Skeletal muscle satellite cell (primary cell): Measurements from ENCODE around the gene FCER1G.

Experiments
- H3K27me3 ChIP-seq: 2 replicates; pipeline ENCODE4 v1.7.0; 2013; ENCODE audit warnings: low read length; ENCODE audit not compliant: control insufficient read depth, insufficient read depth
- H3K36me3 ChIP-seq: 2 replicates; pipeline ENCODE4 v1.7.0; 2013; ENCODE audit warnings: mild to moderate bottlenecking, control low read depth, low read length; ENCODE audit not compliant: insufficient read depth
- H3K4me1 ChIP-seq: 2 replicates; pipeline ENCODE4 v1.7.0; 2013; ENCODE audit warnings: low read length; ENCODE audit not compliant: control insufficient read depth, insufficient read depth
- H3K4me2 ChIP-seq: 2 replicates; pipeline ENCODE4 v1.7.0; 2013; ENCODE audit warnings: mild to moderate bottlenecking, low read length
- H3K4me3 ChIP-seq: 2 replicates; pipeline ENCODE4 v1.7.0; 2013; ENCODE audit warnings: low read length
- H3K9ac ChIP-seq: 2 replicates; pipeline ENCODE4 v1.7.0; 2013; ENCODE audit warnings: mild to moderate bottlenecking, low read depth, low read length, moderate library complexity
- H3K9me3 ChIP-seq: replicated peaks from 2 replicates; pipeline ENCODE4 v1.7.0; 2013; ENCODE audit warnings: mild to moderate bottlenecking, control low read depth, low read length

FCER1G gene

DNA sequence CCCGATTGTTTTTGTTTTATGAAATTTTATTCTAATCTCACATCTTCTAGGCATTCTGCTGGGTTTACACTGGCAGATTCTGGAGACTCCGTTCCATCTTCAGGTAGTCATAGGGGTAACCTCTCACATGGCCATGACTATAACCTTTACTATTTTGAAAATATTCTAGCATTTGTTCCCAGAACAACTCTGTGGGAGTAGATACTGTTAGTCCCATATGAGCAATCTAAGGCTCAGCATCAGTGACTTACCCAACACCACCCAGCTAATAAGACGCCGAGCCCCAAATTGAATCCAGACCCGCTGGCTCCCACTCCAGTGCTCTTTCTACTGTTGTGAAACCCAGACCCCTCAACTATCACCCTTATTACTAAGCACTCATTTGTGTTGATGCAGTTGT, 26.1 kb upstream of the FCER1G start:
- H3K4me1 ChIP-seq: peaks cover 23% of the 10 kb centered on the region

DNA sequence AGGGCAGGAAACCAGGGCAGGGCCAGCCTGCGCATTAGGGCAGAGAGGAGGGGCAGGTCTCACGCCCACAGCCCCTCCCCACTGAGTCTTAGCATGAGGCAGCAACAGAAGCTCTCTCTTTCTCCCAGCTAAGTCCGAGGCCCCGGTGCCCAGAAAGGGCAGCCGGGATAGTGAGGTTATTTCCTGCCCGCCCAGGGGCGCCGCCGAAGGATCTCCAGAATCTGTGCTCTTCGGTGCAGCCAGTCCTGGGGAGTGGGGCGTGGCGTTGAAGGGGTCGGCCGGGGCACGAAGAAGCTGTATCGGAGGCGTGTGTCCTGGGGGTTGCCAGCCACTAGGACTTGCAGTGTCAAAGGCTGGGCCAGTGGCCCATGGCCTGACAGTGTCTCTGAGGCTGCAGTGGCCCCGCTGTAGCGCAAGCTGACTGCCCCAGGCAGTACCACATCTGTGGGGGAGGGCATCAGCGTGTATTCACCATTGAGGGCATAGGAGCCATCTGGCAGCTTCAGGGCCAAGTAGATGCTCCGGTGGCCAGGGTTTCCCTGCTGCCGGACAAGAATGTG, 24.1 kb upstream of the FCER1G start:
- no peak overlapping the region for H3K4me3 ChIP-seq
- H3K9me3 ChIP-seq: no peaks in the 10 kb centered on the region
- no peaks in the 10 kb centered on the region for H3K27me3 ChIP-seq
- peaks cover 14% of the 10 kb centered on the region for H3K4me1 ChIP-seq
- H3K4me2 ChIP-seq: no peak overlapping the region
- H3K36me3 ChIP-seq: no peaks in the 10 kb centered on the region
- H3K9ac ChIP-seq: no peak overlapping the region

More for the DNA sequence above, 26.1 kb upstream of the FCER1G start:
- H3K9ac ChIP-seq: no peak overlapping the region
- no peak overlapping the region for H3K4me2 ChIP-seq
- no peak overlapping the region for H3K4me3 ChIP-seq
- H3K9me3 ChIP-seq: no peaks in the 10 kb centered on the region
- no peaks in the 10 kb centered on the region for H3K27me3 ChIP-seq
- no peaks in the 10 kb centered on the region for H3K36me3 ChIP-seq

DNA sequence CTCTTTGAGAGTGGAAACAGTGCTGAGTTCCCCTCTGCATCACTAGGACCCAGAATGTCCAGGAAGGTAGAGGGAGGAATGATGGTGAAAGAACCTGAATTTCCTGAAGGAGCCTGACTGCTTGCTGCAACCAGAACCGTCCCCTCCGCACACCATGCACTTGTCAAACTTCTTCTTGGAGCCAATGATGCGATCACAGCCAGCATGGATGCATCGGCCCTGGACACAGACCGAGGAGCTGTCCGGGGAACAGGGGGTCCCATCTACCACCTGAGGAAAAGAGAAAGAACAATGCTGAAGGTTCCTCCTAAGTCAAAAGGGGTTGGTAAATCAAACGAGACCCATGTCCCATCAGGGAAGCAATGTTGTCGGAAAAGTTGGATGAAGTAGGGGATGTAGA, 23.1 kb upstream of the FCER1G start:
- H3K4me2 ChIP-seq: no peak overlapping the region
- no peak overlapping the region for H3K9ac ChIP-seq
- H3K27me3 ChIP-seq: no peaks in the 10 kb centered on the region
- H3K9me3 ChIP-seq: no peaks in the 10 kb centered on the region
- H3K4me3 ChIP-seq: no peak overlapping the region
- H3K36me3 ChIP-seq: no peaks in the 10 kb centered on the region
- peaks cover 14% of the 10 kb centered on the region for H3K4me1 ChIP-seq

- no peak overlapping the region for H3K4me3 ChIP-seq
- H3K4me1 ChIP-seq: peaks cover 22% of the 10 kb centered on the region
- H3K36me3 ChIP-seq: no peaks in the 10 kb centered on the region
- no peaks in the 10 kb centered on the region for H3K9me3 ChIP-seq
- no peaks in the 10 kb centered on the region for H3K27me3 ChIP-seq
- H3K9ac ChIP-seq: no peak overlapping the region
- H3K4me2 ChIP-seq: no peak overlapping the region
Observed at GRCh38 chr1:161192476-161193465, 22.3 kb upstream of the FCER1G start.

- Histone ChIP-seq H3K36me3 (no peaks in the 10 kb centered on the region), H3K4me1 (peaks cover 31% of the 10 kb centered on the region), H3K27me3 (no peaks in the 10 kb centered on the region), H3K4me3 (no peak overlapping the region), H3K9me3 (no peaks in the 10 kb centered on the region), H3K9ac (no peak overlapping the region), H3K4me2 (peak overlapping the region; percentile 16)
Observed at GRCh38 chr1:161193561-161194235, 21.4 kb upstream of the FCER1G start.

DNA sequence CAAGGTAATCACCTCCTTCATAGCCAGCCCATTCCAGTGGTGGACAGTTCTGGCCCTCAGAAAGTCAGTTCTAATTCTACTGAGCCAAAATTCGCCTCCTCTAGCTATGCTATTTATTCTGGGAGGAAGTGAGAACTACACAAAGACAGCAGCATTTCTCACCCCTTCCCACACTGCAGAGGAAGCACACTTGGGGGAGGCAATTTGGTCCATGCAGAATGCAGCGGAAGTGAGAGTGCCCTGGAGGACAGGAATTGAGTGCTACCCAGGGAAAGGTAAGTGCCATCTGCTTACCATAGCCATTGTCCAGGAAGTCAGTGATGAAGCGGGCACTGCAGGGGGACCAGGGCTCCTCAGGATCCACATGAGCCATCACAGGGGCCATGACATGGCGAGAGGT, 19.9 kb upstream of the FCER1G start:
- Histone ChIP-seq H3K9me3 (no peaks in the 10 kb centered on the region), H3K9ac (no peak overlapping the region), H3K4me1 (peaks cover 41% of the 10 kb centered on the region), H3K4me3 (no peak overlapping the region), H3K27me3 (no peaks in the 10 kb centered on the region), H3K4me2 (no peak overlapping the region), H3K36me3 (no peaks in the 10 kb centered on the region)

DNA sequence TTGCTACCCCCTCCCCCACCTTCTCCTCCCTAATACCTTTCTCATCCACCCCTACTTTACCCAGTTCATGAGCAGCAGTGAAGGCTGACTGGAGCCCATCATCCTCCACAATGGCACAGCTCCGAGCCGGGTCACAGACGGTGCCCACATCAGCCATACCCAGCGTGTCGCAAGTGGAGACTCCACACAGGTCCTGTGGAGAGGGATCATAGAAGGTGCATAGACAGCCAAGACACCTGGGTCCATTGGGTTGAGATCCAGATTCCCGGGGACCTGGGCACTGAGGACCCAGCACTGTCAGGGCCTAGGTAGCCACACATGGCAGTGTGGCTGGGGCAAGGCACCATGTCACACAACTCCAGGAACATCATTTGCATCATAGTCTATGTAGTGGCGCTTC, 19.0 kb upstream of the FCER1G start:
- peak overlapping the region; percentile 77 for H3K9ac ChIP-seq
- H3K36me3 ChIP-seq: no peaks in the 10 kb centered on the region
- H3K4me2 ChIP-seq: peak overlapping the region; percentile 81
- H3K4me1 ChIP-seq: peaks cover 49% of the 10 kb centered on the region
- H3K4me3 ChIP-seq: no peak overlapping the region
- H3K9me3 ChIP-seq: no peaks in the 10 kb centered on the region
- no peaks in the 10 kb centered on the region for H3K27me3 ChIP-seq

- no peaks in the 10 kb centered on the region for H3K27me3 ChIP-seq
- peak overlapping the region; percentile 77 for H3K9ac ChIP-seq
- H3K9me3 ChIP-seq: no peaks in the 10 kb centered on the region
- no peaks in the 10 kb centered on the region for H3K36me3 ChIP-seq
- peak overlapping the region; percentile 60 for H3K4me3 ChIP-seq
- H3K4me1 ChIP-seq: peaks cover 56% of the 10 kb centered on the region
- peak overlapping the region; percentile 81 for H3K4me2 ChIP-seq
Observed at GRCh38 chr1:161196521-161197451, 18.3 kb upstream of the FCER1G start.

- Histone ChIP-seq H3K9ac (peak overlapping the region; percentile 77), H3K4me1 (peaks cover 57% of the 10 kb centered on the region)
Observed at GRCh38 chr1:161197560-161198193, 17.4 kb upstream of the FCER1G start.

GRCh38 chr1:161198194-161198896, 16.8 kb upstream of the FCER1G start:
- H3K9me3 ChIP-seq: no peaks in the 10 kb centered on the region
- H3K9ac ChIP-seq: peak overlapping the region; percentile 77
- H3K36me3 ChIP-seq: no peaks in the 10 kb centered on the region
- peaks cover 57% of the 10 kb centered on the region for H3K4me1 ChIP-seq
- H3K4me2 ChIP-seq: peak overlapping the region; percentile 81
- no peaks in the 10 kb centered on the region for H3K27me3 ChIP-seq
- peak overlapping the region; percentile 60 for H3K4me3 ChIP-seq

More at GRCh38 chr1:161197560-161198193, 17.4 kb upstream of the FCER1G start:
- Histone ChIP-seq H3K27me3 (no peaks in the 10 kb centered on the region), H3K36me3 (no peaks in the 10 kb centered on the region), H3K4me3 (peak overlapping the region; percentile 60), H3K9me3 (no peaks in the 10 kb centered on the region), H3K4me2 (peak overlapping the region; percentile 81)
